Right lung (tissue), 5 donors: ENCODE results near the gene CNN2. TPM values are rescaled to one million over a fixed set of nuclear protein-coding genes. Genes with fewer than 3 reads are reported as not detected.

Source experiments
- DNase-seq, 2 donors: peaks; one replicate each; pipeline ENCODE4 v3.0.0-alpha.2; 2013
- polyA plus RNA-seq, 5 donors: library from polyadenylated mRNA; unstranded; fragments of 120-200 nt; gene quantifications; one replicate each; pipeline versions ENCODE4 v1.2.1 to v1.2.3, GENCODE V29; 2013; ENCODE audit warnings: inconsistent platforms in 1 of 5, low replicate concordance in 1 of 5; ENCODE audit not compliant: insufficient read length in 5 of 5, insufficient read depth in 1 of 5

CNN2 gene
- polyA plus RNA-seq, 5 donors: 128 to 196 (median 157) TPM

DNA sequence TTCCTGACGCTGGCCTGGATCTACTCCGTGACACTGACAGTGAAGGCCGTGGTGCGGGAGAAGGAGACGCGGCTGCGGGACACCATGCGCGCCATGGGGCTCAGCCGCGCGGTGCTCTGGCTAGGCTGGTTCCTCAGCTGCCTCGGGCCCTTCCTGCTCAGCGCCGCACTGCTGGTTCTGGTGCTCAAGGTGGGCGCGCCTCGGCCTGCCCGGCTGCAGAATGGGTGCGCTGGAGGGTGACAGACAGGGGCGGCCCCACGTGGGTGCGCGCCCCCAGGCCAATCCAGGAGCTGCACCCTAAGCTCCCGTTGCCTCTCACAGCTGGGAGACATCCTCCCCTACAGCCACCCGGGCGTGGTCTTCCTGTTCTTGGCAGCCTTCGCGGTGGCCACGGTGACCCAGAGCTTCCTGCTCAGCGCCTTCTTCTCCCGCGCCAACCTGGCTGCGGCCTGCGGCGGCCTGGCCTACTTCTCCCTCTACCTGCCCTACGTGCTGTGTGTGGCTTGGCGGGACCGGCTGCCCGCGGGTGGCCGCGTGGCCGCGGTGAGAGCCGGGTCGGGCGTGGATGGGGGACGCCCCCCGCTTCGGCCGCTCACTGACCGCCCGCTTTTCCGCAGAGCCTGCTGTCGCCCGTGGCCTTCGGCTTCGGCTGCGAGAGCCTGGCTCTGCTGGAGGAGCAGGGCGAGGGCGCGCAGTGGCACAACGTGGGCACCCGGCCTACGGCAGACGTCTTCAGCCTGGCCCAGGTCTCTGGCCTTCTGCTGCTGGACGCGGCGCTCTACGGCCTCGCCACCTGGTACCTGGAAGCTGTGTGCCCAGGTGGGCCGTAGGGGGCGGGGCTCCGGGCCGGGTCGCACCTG is 20.7 kb downstream of the CNN2 start:
- DNase-seq: no peak

GRCh38 chr19:1047696-1048147 is 21.3 kb downstream of the CNN2 start:
- DNase-seq: no peak

- DNase-seq: no peak
These were observed 22.7 kb downstream of the CNN2 start for GRCh38 chr19:1049106-1049505.

DNA sequence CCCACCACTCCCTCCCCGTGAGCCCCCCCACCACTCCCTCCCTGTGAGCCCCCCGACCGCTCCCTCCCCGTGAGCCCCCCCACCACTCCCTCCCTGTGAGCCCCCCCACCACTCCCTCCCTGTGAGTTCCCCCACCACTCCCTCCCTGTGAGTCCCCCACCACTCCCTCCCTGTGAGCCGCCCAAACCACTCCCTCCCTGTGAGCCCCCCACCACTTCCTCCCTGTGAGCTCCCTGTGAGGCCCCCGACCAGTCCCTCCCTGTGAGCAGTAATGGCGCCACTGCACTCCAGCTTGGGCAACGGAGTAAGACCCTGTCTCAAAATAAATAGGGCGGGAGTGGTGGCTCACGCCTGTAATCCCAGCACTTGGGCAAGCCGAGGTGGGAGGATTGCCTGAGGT is 23.4 kb downstream of the CNN2 start:
- DNase-seq: no peak

DNA sequence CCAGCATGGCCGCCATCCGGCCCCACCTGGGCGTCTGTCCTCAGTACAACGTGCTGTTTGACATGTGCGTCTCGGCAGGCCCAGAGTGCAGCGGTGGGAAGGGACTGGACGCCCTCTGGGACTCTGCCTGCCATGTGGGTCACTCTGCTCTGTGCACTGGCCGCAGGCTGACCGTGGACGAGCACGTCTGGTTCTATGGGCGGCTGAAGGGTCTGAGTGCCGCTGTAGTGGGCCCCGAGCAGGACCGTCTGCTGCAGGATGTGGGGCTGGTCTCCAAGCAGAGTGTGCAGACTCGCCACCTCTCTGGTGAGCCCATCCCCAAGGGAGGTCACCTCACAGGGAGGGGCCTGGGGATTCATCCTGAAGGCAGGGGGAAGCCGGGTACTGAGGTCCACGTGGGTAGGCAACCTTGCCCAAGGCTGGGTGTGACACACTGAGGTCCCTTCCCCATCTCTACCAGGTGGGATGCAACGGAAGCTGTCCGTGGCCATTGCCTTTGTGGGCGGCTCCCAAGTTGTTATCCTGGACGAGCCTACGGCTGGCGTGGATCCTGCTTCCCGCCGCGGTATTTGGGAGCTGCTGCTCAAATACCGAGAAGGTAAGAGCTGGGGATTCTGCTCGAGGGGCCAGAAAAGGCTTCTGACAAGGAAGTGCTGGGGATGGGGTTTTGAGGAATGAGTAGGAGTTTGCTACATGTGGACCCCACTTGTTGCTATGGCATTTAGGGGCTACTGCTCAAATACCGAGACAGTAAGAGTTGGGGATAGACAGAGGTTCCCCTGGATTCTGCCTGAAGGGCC is 24.8 kb downstream of the CNN2 start:
- DNase-seq: no peak

GRCh38 chr19:1051791-1052190 is 25.4 kb downstream of the CNN2 start:
- DNase-seq: no peak

DNA sequence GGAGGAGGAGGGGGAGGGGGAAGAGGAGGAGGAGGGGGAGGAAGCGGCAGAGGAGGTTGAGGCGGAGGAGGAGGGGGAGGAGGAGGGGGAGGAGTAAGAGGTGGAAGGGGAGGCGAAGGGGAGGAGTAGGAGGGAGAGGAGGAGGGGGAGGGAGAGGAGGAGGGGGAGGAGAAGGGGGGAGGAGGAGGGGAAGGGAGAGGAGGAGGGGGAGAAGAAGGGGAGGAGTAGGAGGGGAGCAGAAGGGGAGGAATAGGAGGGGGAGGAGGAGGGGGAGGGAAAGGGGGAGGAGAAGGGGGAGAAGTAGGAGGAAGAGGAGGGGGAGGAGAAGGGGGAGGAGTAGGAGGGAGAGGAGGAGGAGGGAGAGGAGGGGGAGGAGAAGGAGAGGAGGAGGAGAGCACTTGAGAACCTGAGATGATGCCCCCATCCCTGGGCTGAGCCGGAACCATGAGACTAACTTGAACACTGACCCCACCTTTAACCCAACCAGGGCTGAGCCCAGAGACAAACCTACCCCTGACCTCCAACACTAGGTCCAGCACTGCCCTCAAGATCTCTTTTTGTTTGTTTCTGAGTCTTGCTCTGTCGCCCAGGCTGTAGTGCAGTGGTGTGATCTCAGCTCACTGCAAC is 26.1 kb downstream of the CNN2 start:
- DNase-seq: no peak

DNA sequence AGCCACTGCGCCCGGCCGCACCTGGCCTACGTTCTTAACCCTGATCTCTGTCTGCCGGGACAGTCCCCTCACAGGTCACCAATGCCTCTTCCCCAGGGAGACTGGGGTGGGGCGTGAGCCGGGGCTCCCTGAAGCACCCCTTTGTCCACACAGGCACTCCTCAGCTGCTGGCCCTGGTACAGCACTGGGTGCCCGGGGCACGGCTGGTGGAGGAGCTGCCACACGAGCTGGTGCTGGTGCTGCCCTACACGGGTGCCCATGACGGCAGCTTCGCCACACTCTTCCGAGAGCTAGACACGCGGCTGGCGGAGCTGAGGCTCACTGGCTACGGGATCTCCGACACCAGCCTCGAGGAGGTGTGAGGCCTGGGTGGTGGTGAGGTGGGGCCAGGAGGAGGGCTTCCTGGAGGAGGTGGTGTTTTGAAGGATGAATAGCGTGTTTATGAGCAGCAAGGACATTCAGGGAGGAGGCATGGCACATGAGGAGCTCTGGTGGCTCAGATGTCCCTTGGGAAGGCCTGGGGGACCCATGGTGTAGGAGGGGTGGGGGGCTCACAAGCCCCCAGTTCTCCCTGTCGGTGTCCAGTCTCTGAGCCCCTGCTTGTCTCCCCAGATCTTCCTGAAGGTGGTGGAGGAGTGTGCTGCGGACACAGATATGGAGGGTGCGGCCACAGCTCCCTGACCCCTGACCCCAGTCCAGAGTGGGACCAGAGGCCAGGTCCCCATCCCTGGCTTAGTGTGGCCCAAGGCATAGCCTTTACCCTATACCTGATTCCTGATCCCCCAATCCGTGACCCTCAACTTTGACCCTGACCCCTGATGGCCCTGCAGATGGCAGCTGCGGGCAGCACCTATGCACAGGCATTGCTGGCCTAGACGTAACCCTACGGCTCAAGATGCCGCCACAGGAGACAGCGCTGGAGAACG is 27.0 kb downstream of the CNN2 start:
- no peak for DNase-seq

GRCh38 chr19:1054102-1055027 is 28.0 kb downstream of the CNN2 start:
- no peak for DNase-seq

GRCh38 chr19:1055028-1055425 is 28.6 kb downstream of the CNN2 start:
- no peak for DNase-seq

GRCh38 chr19:1055886-1056620 is 29.6 kb downstream of the CNN2 start:
- DNase-seq: no peak

DNA sequence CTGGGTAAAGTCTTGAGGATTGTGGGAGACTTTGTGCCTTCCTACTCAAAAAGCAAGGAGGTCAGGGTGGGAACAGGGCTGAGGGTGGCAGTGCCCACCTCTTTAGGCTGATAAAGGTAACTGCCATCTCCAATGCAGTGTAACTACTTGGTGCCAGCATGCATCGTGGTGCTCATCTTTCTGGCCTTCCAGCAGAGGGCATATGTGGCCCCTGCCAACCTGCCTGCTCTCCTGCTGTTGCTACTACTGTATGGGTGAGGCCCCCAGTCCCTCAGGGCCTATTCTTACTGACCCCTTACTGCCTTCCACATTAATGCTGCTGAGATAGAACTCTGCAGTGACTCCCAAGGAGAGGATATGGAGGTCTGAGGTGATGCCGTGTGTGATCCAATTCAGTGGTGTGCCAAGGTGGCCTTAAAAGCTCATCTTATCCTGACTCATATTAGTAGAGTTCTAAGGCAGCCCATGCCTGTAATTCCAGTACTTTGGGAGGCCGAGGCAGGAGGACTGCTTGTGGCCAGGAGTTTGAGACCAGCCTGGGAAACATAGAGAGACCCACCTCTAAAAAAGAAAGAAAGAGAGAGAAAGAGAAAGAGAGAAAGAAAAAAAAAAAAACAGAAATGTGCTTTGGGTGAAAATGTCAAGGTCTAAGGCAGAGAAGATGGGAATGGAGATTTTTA is 30.9 kb downstream of the CNN2 start:
- DNase-seq: no peak

- no peak for DNase-seq
These were observed 31.7 kb downstream of the CNN2 start for GRCh38 chr19:1058112-1058511.

- DNase-seq: no peak
These were observed 34.3 kb downstream of the CNN2 start for GRCh38 chr19:1060689-1061088.

GRCh38 chr19:1061987-1062386 is 35.6 kb downstream of the CNN2 start:
- DNase-seq: no peak

- DNase-seq: no peak
These were observed 36.1 kb downstream of the CNN2 start for GRCh38 chr19:1062387-1063029.

- no peak for DNase-seq
These were observed 36.9 kb downstream of the CNN2 start for GRCh38 chr19:1063030-1063908.
